Natural killer cell (primary cell): ENCODE data around the gene CIAPIN1. TPM values are rescaled to one million over a fixed set of nuclear protein-coding genes. Genes with fewer than 3 reads are reported as not detected.
A peak's percentile ranks its signal among the peaks of the same experiment; 100 is the strongest.

Experiments used
- ATAC-seq, 3 donors: fragments of 150-1000 bp in 2 of 3; fragments of 200-7000 bp in 1 of 3; cut with Tn5 transposase; 1 replicate in 1 of 3; 2 replicates in 2 of 3; pipeline ENCODE4 v1.10.0; 2021; ENCODE audit warnings: mild to moderate bottlenecking in 2 of 3, moderate library complexity in 2 of 3
- DNase-seq, 2 donors: peaks; one replicate each; pipeline versions ENCODE4 v3.0.0 to v3.0.0-alpha.2; 2013 to 2021; ENCODE audit warnings: mixed read lengths in 1 of 2
- H3K27ac ChIP-seq: one replicate; pipeline ENCODE4 v1.5.1; 2013; ENCODE audit warnings: mild to moderate bottlenecking, low read length
- H3K27me3 ChIP-seq: one replicate; pipeline ENCODE4 v1.6.1; 2013; ENCODE audit warnings: low read length; ENCODE audit not compliant: control insufficient read depth, insufficient read depth
- H3K36me3 ChIP-seq: one replicate; pipeline ENCODE4 v1.6.1; 2013; ENCODE audit warnings: low read length; ENCODE audit not compliant: control insufficient read depth, insufficient read depth
- H3K4me1 ChIP-seq: one replicate; pipeline ENCODE4 v1.6.1; 2013; ENCODE audit warnings: low read length; ENCODE audit not compliant: control insufficient read depth, insufficient read depth
- H3K4me3 ChIP-seq: one replicate; pipeline ENCODE4 v1.5.1; 2013; ENCODE audit warnings: low read length
- H3K9me3 ChIP-seq: one replicate; pipeline ENCODE4 v1.6.1; 2013; ENCODE audit warnings: low read length; ENCODE audit not compliant: control insufficient read depth, insufficient read depth
- H3K27ac Mint-ChIP-seq, 2 donors: one replicate each; pipeline ENCODE4 v1.8.0; 2022; ENCODE audit warnings: mild to moderate bottlenecking in 2 of 2, mixed read lengths in 2 of 2, moderate library complexity in 1 of 2
- H3K27me3 Mint-ChIP-seq, 2 donors: one replicate each; pipeline ENCODE4 v1.8.0; 2022; ENCODE audit warnings: low read depth in 2 of 2, mixed read lengths in 2 of 2
- H3K36me3 Mint-ChIP-seq: one replicate; pipeline ENCODE4 v1.8.0; 2022; ENCODE audit warnings: mixed read lengths
- H3K4me1 Mint-ChIP-seq, 2 donors: one replicate each; pipeline ENCODE4 v1.8.0; 2022; ENCODE audit warnings: mixed read lengths in 2 of 2
- H3K4me3 Mint-ChIP-seq: one replicate; pipeline ENCODE4 v1.8.0; 2022; ENCODE audit warnings: mild to moderate bottlenecking, moderate library complexity, mixed read lengths
- H3K9me3 Mint-ChIP-seq, 2 donors: one replicate each; pipeline ENCODE4 v1.8.0; 2022; ENCODE audit warnings: mixed read lengths in 2 of 2
- CTCF ChIP-seq: fragments of 200-600 bp; IDR thresholded peaks from one replicate; pipeline ENCODE4 v1.8.0; 2022; ENCODE audit warnings: antibody characterized with exemption
- WGBS: methylation state at CpG from one replicate; pipeline ENCODE4 v1.1.7; 2013; ENCODE audit warnings: missing lambda C conversion rate; ENCODE audit not compliant: insufficient coverage; 5-methylcytosine and 5-hydroxymethylcytosine counted together
- intact Hi-C: fragments of 100-400 bp; cut with micrococcal nuclease; formaldehyde crosslinking; loops from one replicate; pipeline ENCODE4 v1.14.2; 2022
- total RNA-seq, 4 donors: library from RNA; stranded (reverse); fragments of 120-200 nt in 1 of 4; gene quantifications; one replicate each; pipeline versions ENCODE4 v1.2.3 to v1.2.4, GENCODE V29; 2013 to 2022

CIAPIN1 gene
- total RNA-seq, 3 donors from 2014 or later (not counting 1 experiment from before 2014, with no cell fraction given) = 41.1 to 48.8 (median 42.9) TPM

- 85% methylated on average over 4 of the region's 5 CpGs for WGBS
- H3K27me3 Mint-ChIP-seq = no peaks in the 10 kb centered on the region
- Histone ChIP-seq H3K27me3 (no peaks in the 10 kb centered on the region), H3K9me3 (no peaks in the 10 kb centered on the region), H3K4me1 (no peaks in the 10 kb centered on the region), H3K36me3 (no peaks in the 10 kb centered on the region), H3K27ac (no peak overlapping the region), H3K4me3 (no peak overlapping the region)
- intact Hi-C loops = no loop called here
- TF ChIP-seq CTCF = no peak
- ATAC-seq (no peak), DNase-seq (no peak)
- no peak overlapping the region for H3K27ac Mint-ChIP-seq
- H3K9me3 Mint-ChIP-seq = no peaks in the 10 kb centered on the region
- no peaks in the 10 kb centered on the region for H3K36me3 Mint-ChIP-seq
- no peaks in the 10 kb centered on the region for H3K4me1 Mint-ChIP-seq
- H3K4me3 Mint-ChIP-seq = no peak overlapping the region
Observed at GRCh38 chr16:57391708-57392107, 55.5 kb downstream of the CIAPIN1 start.

GRCh38 chr16:57391300-57391699 is 55.9 kb downstream of the CIAPIN1 start:
- no peaks in the 10 kb centered on the region for H3K4me1 ChIP-seq
- no peak overlapping the region for H3K4me3 ChIP-seq
- WGBS = 64% methylated on average over 4 of the region's 4 CpGs
- intact Hi-C loops = no loop called here
- Mint-ChIP-seq H3K36me3 (no peaks in the 10 kb centered on the region), H3K27ac (no peak overlapping the region), H3K4me1 (no peaks in the 10 kb centered on the region), H3K9me3 (no peaks in the 10 kb centered on the region), H3K4me3 (no peak overlapping the region), H3K27me3 (no peaks in the 10 kb centered on the region)
- no peak for TF ChIP-seq CTCF
- H3K27ac ChIP-seq = no peak overlapping the region
- no peaks in the 10 kb centered on the region for H3K9me3 ChIP-seq
- ATAC-seq (no peak), DNase-seq (no peak)
- H3K36me3 ChIP-seq = no peaks in the 10 kb centered on the region
- H3K27me3 ChIP-seq = no peaks in the 10 kb centered on the region

DNA sequence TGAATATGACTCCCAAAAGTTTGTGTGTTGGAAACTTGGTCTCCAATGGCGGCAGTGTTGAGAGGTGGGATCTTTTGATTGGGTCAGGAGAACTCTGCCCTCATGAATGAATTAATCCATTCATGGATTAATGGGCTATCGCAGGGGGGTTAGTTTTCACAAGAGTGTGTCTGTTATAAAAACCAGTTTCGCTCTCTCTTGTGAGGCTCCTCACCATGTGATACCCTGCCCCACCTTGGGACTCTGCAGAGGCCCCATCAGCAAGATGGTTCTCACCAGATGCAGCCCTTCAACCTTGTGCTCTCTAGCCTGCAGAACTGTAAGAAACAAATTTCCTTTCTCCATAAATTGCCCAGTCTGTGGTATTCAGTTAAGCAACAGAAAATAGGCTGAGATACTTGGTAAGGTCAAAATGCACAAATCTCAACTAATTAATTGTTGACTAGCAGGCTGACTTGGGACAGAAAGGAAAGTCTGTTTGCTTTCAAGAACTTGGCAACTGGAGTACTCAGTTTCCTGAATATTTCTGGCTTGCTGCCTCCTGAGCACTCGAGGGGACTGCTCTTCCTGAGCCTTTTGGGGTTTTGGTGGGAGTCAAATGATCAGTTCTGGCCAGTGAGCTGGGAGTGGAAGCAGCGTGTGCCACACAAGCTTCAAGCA is 56.4 kb downstream of the CIAPIN1 start:
- WGBS = 68% methylated on average over 5 of the region's 5 CpGs
- DNase-seq = no peak
- no peaks in the 10 kb centered on the region for H3K4me1 Mint-ChIP-seq
- Histone ChIP-seq H3K4me1 (no peaks in the 10 kb centered on the region), H3K4me3 (no peak overlapping the region), H3K36me3 (no peaks in the 10 kb centered on the region), H3K9me3 (no peaks in the 10 kb centered on the region), H3K27ac (no peak overlapping the region), H3K27me3 (no peaks in the 10 kb centered on the region)
- no peak overlapping the region for H3K27ac Mint-ChIP-seq
- H3K36me3 Mint-ChIP-seq = no peaks in the 10 kb centered on the region
- no peaks in the 10 kb centered on the region for H3K27me3 Mint-ChIP-seq
- TF ChIP-seq CTCF = no peak
- H3K4me3 Mint-ChIP-seq = no peak overlapping the region
- no peaks in the 10 kb centered on the region for H3K9me3 Mint-ChIP-seq
- ATAC-seq = no peak
- intact Hi-C loops = no loop called here

DNA sequence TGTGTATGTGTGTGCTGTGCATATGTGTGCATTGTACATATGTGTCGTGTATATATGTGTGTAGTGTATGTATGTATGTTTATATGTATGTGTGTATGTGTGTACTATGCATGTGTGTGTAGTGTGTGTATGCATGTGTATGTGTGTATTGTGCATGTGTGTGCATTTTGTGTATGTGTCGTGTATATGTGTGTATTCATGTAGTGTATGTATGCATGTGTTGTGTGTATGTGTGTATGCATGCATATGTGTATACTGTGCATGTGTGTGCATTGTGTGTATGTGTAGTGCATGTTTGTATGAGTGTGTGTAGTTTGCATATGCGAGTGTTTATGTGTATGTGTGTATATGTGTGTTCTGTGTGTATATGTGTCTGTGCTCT is 58.1 kb downstream of the CIAPIN1 start:
- no peaks in the 10 kb centered on the region for H3K9me3 Mint-ChIP-seq
- no peaks in the 10 kb centered on the region for H3K27me3 ChIP-seq
- H3K4me1 ChIP-seq = peaks cover 6% of the 10 kb centered on the region
- no peaks in the 10 kb centered on the region for H3K9me3 ChIP-seq
- no peaks in the 10 kb centered on the region for H3K36me3 Mint-ChIP-seq
- no peak overlapping the region for H3K27ac ChIP-seq
- no peaks in the 10 kb centered on the region for H3K27me3 Mint-ChIP-seq
- ATAC-seq (peak in 1 of 3 donors; percentile 36), DNase-seq (no peak)
- WGBS = 94% methylated on average over 3 of the region's 3 CpGs
- H3K4me3 ChIP-seq = no peak overlapping the region
- no peak for TF ChIP-seq CTCF
- no peak overlapping the region for H3K27ac Mint-ChIP-seq
- no peaks in the 10 kb centered on the region for H3K36me3 ChIP-seq
- intact Hi-C loops = no loop called here
- no peak overlapping the region for H3K4me3 Mint-ChIP-seq
- no peaks in the 10 kb centered on the region for H3K4me1 Mint-ChIP-seq
